Activated CD8-positive, alpha-beta T cell treated with anti-CD3 and anti-CD28 coated beads, Interleukin-2, amount 10 ng/mL, durations not matched to agents 7 days and 5 days (primary cell): Measurements from ENCODE around the gene P2RY11. TPM values are rescaled to one million over a fixed set of nuclear protein-coding genes. Genes with fewer than 3 reads are reported as not detected.
A peak's percentile ranks its signal among the peaks of the same experiment; 100 is the strongest.

Experiments
- ATAC-seq: fragments of 150-1000 bp; cut with Tn5 transposase; one replicate; pipeline ENCODE4 v1.10.0; 2021; ENCODE audit warnings: moderate library complexity
- CTCF ChIA-PET: fragments of 350-600 bp; sonication (Branson Sonifier 250); formaldehyde crosslinking; loops from one replicate; lab custom pipeline; 2021; ENCODE audit warnings: antibody characterized with exemption; lab: Charles Lee
- POLR2A ChIA-PET: fragments of 350-600 bp; sonication (Branson Sonifier 250); formaldehyde crosslinking; loops from one replicate; lab custom pipeline; 2021; ENCODE audit warnings: antibody characterized with exemption; lab: Charles Lee
- DNase-seq: peaks from one replicate; pipeline ENCODE4 v3.0.0-alpha.2; 2020
- H3K27ac Mint-ChIP-seq: one replicate; pipeline ENCODE4 v1.8.0; 2021; ENCODE audit warnings: mild to moderate bottlenecking, mixed read lengths
- H3K27me3 Mint-ChIP-seq: one replicate; pipeline ENCODE4 v1.8.0; 2021; ENCODE audit warnings: low read depth, mixed read lengths
- H3K36me3 Mint-ChIP-seq: one replicate; pipeline ENCODE4 v1.8.0; 2021; ENCODE audit warnings: low read depth, mixed read lengths
- H3K4me1 Mint-ChIP-seq: one replicate; pipeline ENCODE4 v1.8.0; 2021; ENCODE audit warnings: low read depth, mixed read lengths
- H3K4me3 Mint-ChIP-seq: one replicate; pipeline ENCODE4 v1.8.0; 2021; ENCODE audit warnings: mild to moderate bottlenecking, mixed read lengths
- H3K9me3 Mint-ChIP-seq: one replicate; pipeline ENCODE4 v1.8.0; 2022; ENCODE audit warnings: mixed read lengths; ENCODE audit not compliant: insufficient read depth
- total RNA-seq, 2 experiments: library from RNA; stranded (reverse); gene quantifications; one replicate each; pipeline ENCODE4 v1.2.3, GENCODE V29; 2021

Gene P2RY11
- total RNA-seq, 2 experiments from 2014 or later: 50.4 to 53.6 TPM

- ATAC-seq: peak; percentile 98
- Mint-ChIP-seq H3K4me1 (peaks cover 26% of the 10 kb centered on the region), H3K4me3 (peak within 1 kb of the TSS; percentile 81), H3K27ac (peak within 1 kb of the TSS; percentile 81), H3K36me3 (peaks cover 29% of the 10 kb centered on the region), H3K27me3 (no peaks in the 10 kb centered on the region), H3K9me3 (no peaks in the 10 kb centered on the region)
- peak; percentile 90 for DNase-seq
- ChIA-PET POLR2A (interaction anchor here (1.4 kb wide), 1 partner anchor 11 kb away, joined by 3 read pairs; no protein-coding TSS in a partner anchor), CTCF (interaction anchor here (1.0 kb wide), 1 partner anchor 27 kb away, joined by 6 read pairs; no protein-coding TSS in a partner anchor)
Observed at GRCh38 chr19:10085641-10086590, 25.6 kb upstream of the P2RY11 start, which contains the start of gene SHFL. TSS of gene SHFL (plus strand) at chr19:10086317. CDS start at chr19:10086428, 111 bp downstream.

- Mint-ChIP-seq H3K27ac (peak overlapping the region; percentile 75), H3K4me1 (peaks cover 28% of the 10 kb centered on the region), H3K4me3 (peak overlapping the region; percentile 81), H3K27me3 (no peaks in the 10 kb centered on the region), H3K36me3 (peaks cover 35% of the 10 kb centered on the region), H3K9me3 (no peaks in the 10 kb centered on the region)
- ChIA-PET POLR2A (interaction anchor here (0.6 kb wide), 1 partner anchor 67 kb away, joined by 3 read pairs; no protein-coding TSS in a partner anchor), CTCF (no interaction called here)
- peak; percentile 21 for ATAC-seq
- DNase-seq: peak; percentile 54
Observed at GRCh38 chr19:10086591-10087192, 24.8 kb upstream of the P2RY11 start.

- POLR2A ChIA-PET: interaction anchor here (0.6 kb wide), 3 partner anchors 19 to 68 kb away, joined by 3 to 6 read pairs (median 3); no protein-coding TSS in a partner anchor
Observed at GRCh38 chr19:10087296-10088061, 24.0 kb upstream of the P2RY11 start.

GRCh38 chr19:10088949-10089554 is 22.4 kb upstream of the P2RY11 start:
- Mint-ChIP-seq H3K9me3 (no peaks in the 10 kb centered on the region), H3K27ac (peak overlapping the region; percentile 67), H3K4me1 (peaks cover 35% of the 10 kb centered on the region), H3K36me3 (peaks cover 57% of the 10 kb centered on the region), H3K4me3 (no peak overlapping the region), H3K27me3 (no peaks in the 10 kb centered on the region)
- no peak for DNase-seq
- CTCF ChIA-PET: no interaction called here
- ATAC-seq: no peak
- POLR2A ChIA-PET: interaction anchor here (0.6 kb wide), 1 partner anchor 277 kb away, joined by 3 read pairs; no protein-coding TSS in a partner anchor

More at GRCh38 chr19:10087296-10088061, 24.0 kb upstream of the P2RY11 start:
- Mint-ChIP-seq H3K27ac (peak overlapping the region; percentile 75), H3K4me1 (peaks cover 33% of the 10 kb centered on the region), H3K36me3 (peaks cover 43% of the 10 kb centered on the region), H3K9me3 (no peaks in the 10 kb centered on the region), H3K4me3 (peak overlapping the region; percentile 81), H3K27me3 (no peaks in the 10 kb centered on the region)
- DNase-seq (no peak), ATAC-seq (no peak)
- CTCF ChIA-PET: no interaction called here

- H3K4me3 Mint-ChIP-seq: no peak overlapping the region
- no peak for DNase-seq
- POLR2A ChIA-PET: interaction anchor here (0.7 to 1.8 kb wide), 2 partner anchors 13 to 14 kb away, joined by 4 to 9 read pairs; partner anchors contain the start of gene ANGPTL6
- ATAC-seq: no peak
- peak overlapping the region; percentile 67 for H3K27ac Mint-ChIP-seq
- peaks cover 35% of the 10 kb centered on the region for H3K4me1 Mint-ChIP-seq
- CTCF ChIA-PET: interaction anchor here (0.6 kb wide), 1 partner anchor 216 kb away, joined by 4 read pairs; no protein-coding TSS in a partner anchor
- peaks cover 63% of the 10 kb centered on the region for H3K36me3 Mint-ChIP-seq
- no peaks in the 10 kb centered on the region for H3K9me3 Mint-ChIP-seq
- no peaks in the 10 kb centered on the region for H3K27me3 Mint-ChIP-seq
Observed at GRCh38 chr19:10089801-10090375, 21.6 kb upstream of the P2RY11 start.

GRCh38 chr19:10091370-10091687 is 20.2 kb upstream of the P2RY11 start:
- H3K36me3 Mint-ChIP-seq: peaks cover 63% of the 10 kb centered on the region
- H3K4me1 Mint-ChIP-seq: peaks cover 36% of the 10 kb centered on the region
- H3K4me3 Mint-ChIP-seq: no peak overlapping the region
- ATAC-seq: no peak
- no peak for DNase-seq
- no peaks in the 10 kb centered on the region for H3K27me3 Mint-ChIP-seq
- ChIA-PET CTCF (no interaction called here), POLR2A (interaction anchor here (1.8 kb wide), 1 partner anchor 13 kb away, joined by 9 read pairs; no protein-coding TSS in a partner anchor)
- no peaks in the 10 kb centered on the region for H3K9me3 Mint-ChIP-seq
- peak overlapping the region; percentile 70 for H3K27ac Mint-ChIP-seq

- no peak overlapping the region for H3K4me3 Mint-ChIP-seq
- CTCF ChIA-PET: no interaction called here
- peaks cover 38% of the 10 kb centered on the region for H3K4me1 Mint-ChIP-seq
- DNase-seq (no peak), ATAC-seq (no peak)
- H3K9me3 Mint-ChIP-seq: no peaks in the 10 kb centered on the region
- H3K27me3 Mint-ChIP-seq: no peaks in the 10 kb centered on the region
- H3K27ac Mint-ChIP-seq: peak overlapping the region; percentile 70
- H3K36me3 Mint-ChIP-seq: peaks cover 61% of the 10 kb centered on the region
- POLR2A ChIA-PET: interaction anchor here (1.0 kb wide), 1 partner anchor 13 kb away, joined by 3 read pairs; no protein-coding TSS in a partner anchor
Observed at GRCh38 chr19:10091895-10092641, 19.4 kb upstream of the P2RY11 start.

- Mint-ChIP-seq H3K9me3 (no peaks in the 10 kb centered on the region), H3K4me3 (no peak overlapping the region), H3K4me1 (peaks cover 33% of the 10 kb centered on the region), H3K27me3 (no peaks in the 10 kb centered on the region), H3K36me3 (peaks cover 54% of the 10 kb centered on the region), H3K27ac (no peak overlapping the region)
- ChIA-PET POLR2A (interaction anchor here (1.0 kb wide), 1 partner anchor 12 kb away, joined by 3 read pairs; no protein-coding TSS in a partner anchor), CTCF (no interaction called here)
- DNase-seq: no peak
- ATAC-seq: no peak
Observed at GRCh38 chr19:10092648-10093294, 18.7 kb upstream of the P2RY11 start.

GRCh38 chr19:10093295-10094186 is 18.0 kb upstream of the P2RY11 start:
- DNase-seq (no peak), ATAC-seq (no peak)
- Mint-ChIP-seq H3K36me3 (peaks cover 52% of the 10 kb centered on the region), H3K4me1 (peaks cover 37% of the 10 kb centered on the region), H3K27me3 (no peaks in the 10 kb centered on the region), H3K4me3 (no peak overlapping the region), H3K27ac (no peak overlapping the region), H3K9me3 (no peaks in the 10 kb centered on the region)
- CTCF ChIA-PET: no interaction called here
- POLR2A ChIA-PET: no interaction called here
